ENCODE measurements around the gene PDCD1. TPM values are rescaled to one million over a fixed set of nuclear protein-coding genes. Genes with fewer than 3 reads are reported as not detected.

Gene PDCD1
- total and polyA plus RNA-seq, 2 experiments from 2014 or later = not detected

DNA sequence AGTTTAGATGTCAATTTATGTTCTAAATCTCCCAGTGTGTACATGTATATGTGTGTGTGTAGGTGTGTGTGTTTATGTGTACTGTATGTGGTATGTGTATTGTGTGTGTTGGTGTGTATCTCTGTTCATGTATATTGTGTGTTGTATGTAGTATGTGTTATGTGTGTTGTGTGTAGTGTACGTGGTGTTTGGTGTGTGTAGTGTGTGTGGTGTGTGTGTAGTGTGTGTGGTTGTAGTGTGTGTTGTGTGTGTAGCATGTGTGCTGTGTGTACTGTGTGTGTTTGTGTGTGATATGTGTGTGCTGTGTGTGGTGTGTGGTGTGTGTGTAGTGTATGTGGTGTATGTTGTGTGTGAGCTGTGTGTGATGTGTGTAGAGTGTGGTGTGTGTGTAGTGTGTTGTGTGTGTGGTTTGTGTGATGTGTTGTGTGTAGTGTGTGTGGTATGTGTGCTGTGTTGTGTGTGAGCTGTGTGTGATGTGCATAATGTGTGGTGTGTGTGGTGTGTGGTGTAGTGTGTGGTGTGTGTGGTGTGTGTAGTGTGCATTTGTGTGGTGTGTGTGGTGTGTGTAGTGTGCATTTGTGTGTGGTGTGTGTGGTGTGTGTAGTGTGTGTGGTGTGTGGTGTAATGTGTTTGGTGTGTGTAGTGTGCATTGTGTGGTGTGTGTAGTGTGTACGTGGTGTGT lies 5.6 kb upstream of the PDCD1 start:
- Histone ChIP-seq H3K9me3 (ENCODE audit: low read depth) (no peaks in the 10 kb centered on the region), H3K79me2 (ENCODE audit: insufficient read depth) (no peaks in the 10 kb centered on the region), H3K9ac (no peak overlapping the region), H2AFZ (no peak overlapping the region), H3K36me3 (ENCODE audit: low read depth) (no peaks in the 10 kb centered on the region), H3K4me1 (ENCODE audit: insufficient read depth) (peaks cover 3% of the 10 kb centered on the region; the same call in 1 of the 2 replicates), H3K4me2 (ENCODE audit: unreplicated experiment) (no peak overlapping the region), H3K9me2 (ENCODE audit: insufficient read depth) (no peaks in the 10 kb centered on the region), H3F3A (ENCODE audit: insufficient read depth) (peaks cover 6% of the 10 kb centered on the region; the same call in 1 of the 2 replicates), H3K27ac (no peak overlapping the region), H3K27me3 (replicated peaks; ENCODE audit: insufficient read depth) (peaks cover 16% of the 10 kb centered on the region), H3K4me3 (no peak overlapping the region), H4K20me1 (ENCODE audit: insufficient read depth) (no peaks in the 10 kb centered on the region)
- DNase-seq = no peak
- 51 to 71% methylated on average over 2 of the region's 2 CpGs for WGBS, 2 experiments (ENCODE audit: low coverage in 1 of 2, low lambda C conversion rate in 2 of 2, missing lambda C conversion rate in 2 of 2)
- TF ChIP-seq EZH2 (IDR thresholded peaks at IDR 0.05; ENCODE audit: insufficient read depth, poor library complexity, severe bottlenecking) (no peak), EZH2phosphoT487 (IDR thresholded peaks at IDR 0.05; ENCODE audit: insufficient read depth, low read depth) (no peak)
- in situ Hi-C loops (cut with MboI) = no loop called here

DNA sequence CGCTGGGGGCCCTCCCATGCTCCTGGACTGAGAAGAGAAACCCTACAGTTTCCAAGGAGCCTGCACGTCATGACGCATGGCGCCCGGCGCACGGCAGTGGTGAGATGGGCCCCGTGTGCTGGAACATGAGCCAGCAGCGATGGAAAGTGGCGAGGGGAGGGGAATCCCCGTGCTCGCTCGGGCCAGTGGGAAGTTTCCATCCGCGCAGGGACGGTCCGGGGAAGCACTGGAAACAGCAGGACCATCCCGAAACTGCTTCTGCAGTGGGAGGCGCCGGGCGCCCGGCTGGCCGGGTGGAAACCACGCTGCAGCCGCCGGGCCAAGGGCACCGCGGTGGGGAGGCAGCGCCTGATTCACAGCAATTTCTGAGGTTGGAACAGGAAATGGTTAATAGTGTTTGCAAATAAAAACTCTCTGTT lies 4.9 kb upstream of the PDCD1 start:
- H3K27ac ChIP-seq = no peak overlapping the region
- peaks cover 16% of the 10 kb centered on the region for H3K27me3 ChIP-seq (replicated peaks; ENCODE audit: insufficient read depth)
- in situ Hi-C loops (cut with MboI) = no loop called here
- no peak for TF ChIP-seq EZH2 (IDR thresholded peaks at IDR 0.05; ENCODE audit: insufficient read depth, poor library complexity, severe bottlenecking)
- TF ChIP-seq EZH2phosphoT487 (IDR thresholded peaks at IDR 0.05; ENCODE audit: insufficient read depth, low read depth) = no peak
- H3K79me2 ChIP-seq (ENCODE audit: insufficient read depth) = no peaks in the 10 kb centered on the region
- peaks cover 5% of the 10 kb centered on the region; the same call in 1 of the 2 replicates for H3K4me1 ChIP-seq (ENCODE audit: insufficient read depth)
- H3K9ac ChIP-seq = no peak overlapping the region
- no peak overlapping the region for H3K4me2 ChIP-seq (ENCODE audit: unreplicated experiment)
- DNase-seq = peak; percentile 45
- no peak overlapping the region for H2AFZ ChIP-seq
- WGBS, 2 experiments (ENCODE audit: low coverage in 1 of 2, low lambda C conversion rate in 2 of 2, missing lambda C conversion rate in 2 of 2) = 19 to 21% methylated on average over 28 to 29 of the region's 29 CpGs
- H3K36me3 ChIP-seq (ENCODE audit: low read depth) = no peaks in the 10 kb centered on the region
- H4K20me1 ChIP-seq (ENCODE audit: insufficient read depth) = no peaks in the 10 kb centered on the region
- H3K9me2 ChIP-seq (ENCODE audit: insufficient read depth) = no peaks in the 10 kb centered on the region
- H3K4me3 ChIP-seq = no peak overlapping the region
- peaks cover 6% of the 10 kb centered on the region; the same call in 1 of the 2 replicates for H3F3A ChIP-seq (ENCODE audit: insufficient read depth)
- H3K9me3 ChIP-seq (ENCODE audit: low read depth) = no peaks in the 10 kb centered on the region

DNA sequence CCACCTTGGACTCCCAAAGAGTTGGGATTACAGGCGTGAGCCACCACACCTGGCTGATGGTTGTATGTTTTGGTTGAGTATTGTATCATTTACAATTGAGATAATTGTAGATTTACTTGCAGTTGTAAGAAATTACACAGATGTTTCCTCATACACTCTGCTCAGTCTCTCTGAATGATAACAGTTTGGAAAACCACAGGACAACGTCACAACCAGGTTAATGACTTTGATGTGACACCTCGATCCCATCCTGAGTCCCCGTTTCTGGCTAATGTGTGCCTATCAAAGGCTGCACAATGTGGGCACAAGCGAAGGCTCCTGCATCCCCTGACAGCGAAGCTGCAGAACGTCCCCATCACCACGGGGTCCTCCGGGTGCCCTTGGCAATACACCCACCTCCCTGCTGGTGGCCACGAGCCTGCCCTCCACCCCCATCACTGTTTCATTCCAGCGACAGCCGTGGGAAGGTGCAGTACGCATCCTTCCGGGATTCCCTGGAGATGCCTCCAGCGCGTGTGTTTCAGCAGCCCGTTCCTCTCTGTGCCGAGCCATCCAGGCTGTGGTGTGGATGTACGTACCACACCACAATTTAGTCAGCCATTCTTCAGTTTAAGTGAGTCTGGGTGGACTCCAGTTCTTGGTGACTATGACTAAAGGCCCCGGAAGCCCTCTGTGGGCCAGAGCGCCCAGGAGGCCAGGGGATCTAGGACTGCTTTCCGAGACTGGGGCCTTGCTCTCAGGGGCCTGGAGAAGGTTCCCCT lies 4.3 kb upstream of the PDCD1 start:
- Histone ChIP-seq H3K27ac (no peak overlapping the region), H3K4me3 (no peak overlapping the region), H3K9me2 (ENCODE audit: insufficient read depth) (no peaks in the 10 kb centered on the region), H4K20me1 (ENCODE audit: insufficient read depth) (no peaks in the 10 kb centered on the region), H2AFZ (no peak overlapping the region), H3K36me3 (ENCODE audit: low read depth) (no peaks in the 10 kb centered on the region), H3K9me3 (ENCODE audit: low read depth) (no peaks in the 10 kb centered on the region), H3K27me3 (replicated peaks; ENCODE audit: insufficient read depth) (peaks cover 11% of the 10 kb centered on the region), H3K4me2 (ENCODE audit: unreplicated experiment) (no peak overlapping the region), H3K9ac (no peak overlapping the region), H3K79me2 (ENCODE audit: insufficient read depth) (no peaks in the 10 kb centered on the region), H3F3A (ENCODE audit: insufficient read depth) (peaks cover 6% of the 10 kb centered on the region; the same call in 1 of the 2 replicates), H3K4me1 (ENCODE audit: insufficient read depth) (peaks cover 5% of the 10 kb centered on the region; the same call in 1 of the 2 replicates)
- no peak for TF ChIP-seq EZH2phosphoT487 (IDR thresholded peaks at IDR 0.05; ENCODE audit: insufficient read depth, low read depth)
- TF ChIP-seq EZH2 (IDR thresholded peaks at IDR 0.05; ENCODE audit: insufficient read depth, poor library complexity, severe bottlenecking) = no peak
- DNase-seq = no peak
- in situ Hi-C loops (cut with MboI) = no loop called here
- WGBS, 2 experiments (ENCODE audit: low coverage in 1 of 2, low lambda C conversion rate in 2 of 2, missing lambda C conversion rate in 2 of 2) = 75 to 78% methylated on average over 18 to 21 of the region's 22 CpGs

DNA sequence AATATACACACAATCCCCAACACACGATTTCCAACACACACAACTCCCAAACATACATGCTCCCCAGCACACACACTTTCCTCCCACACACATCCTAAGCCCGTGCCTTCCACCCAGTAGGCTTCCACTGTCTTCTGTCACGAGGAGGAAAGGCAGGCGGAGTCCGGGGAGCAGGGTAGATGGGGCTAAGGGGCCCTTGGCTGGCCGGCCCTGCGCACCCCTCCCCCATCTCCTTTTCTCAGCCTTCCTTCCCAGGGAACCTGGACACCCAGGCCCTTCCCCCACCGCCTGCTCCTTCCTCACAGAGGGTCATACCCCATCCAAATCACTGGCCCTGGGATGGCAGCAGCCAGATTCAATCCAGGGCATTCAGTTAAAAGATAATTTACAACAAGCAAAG lies 3.4 kb upstream of the PDCD1 start:
- H3K4me3 ChIP-seq = no peak overlapping the region
- DNase-seq = no peak
- H3K27ac ChIP-seq = no peak overlapping the region
- no peaks in the 10 kb centered on the region for H4K20me1 ChIP-seq (ENCODE audit: insufficient read depth)
- no peak overlapping the region for H3K9ac ChIP-seq
- in situ Hi-C loops (cut with MboI) = no loop called here
- H3K9me2 ChIP-seq (ENCODE audit: insufficient read depth) = no peaks in the 10 kb centered on the region
- H3K9me3 ChIP-seq (ENCODE audit: low read depth) = no peaks in the 10 kb centered on the region
- peaks cover 6% of the 10 kb centered on the region; the same call in 1 of the 2 replicates for H3F3A ChIP-seq (ENCODE audit: insufficient read depth)
- H3K36me3 ChIP-seq (ENCODE audit: low read depth) = no peaks in the 10 kb centered on the region
- H3K27me3 ChIP-seq (replicated peaks; ENCODE audit: insufficient read depth) = peaks cover 5% of the 10 kb centered on the region; the same call in 1 of the 2 replicates
- 69 to 79% methylated on average over 8 of the region's 8 CpGs for WGBS, 2 experiments (ENCODE audit: low coverage in 1 of 2, low lambda C conversion rate in 2 of 2, missing lambda C conversion rate in 2 of 2)
- no peak overlapping the region for H2AFZ ChIP-seq
- H3K4me1 ChIP-seq (ENCODE audit: insufficient read depth) = peaks cover 5% of the 10 kb centered on the region; the same call in 1 of the 2 replicates
- TF ChIP-seq EZH2phosphoT487 (IDR thresholded peaks at IDR 0.05; ENCODE audit: insufficient read depth, low read depth) = no peak
- TF ChIP-seq EZH2 (IDR thresholded peaks at IDR 0.05; ENCODE audit: insufficient read depth, poor library complexity, severe bottlenecking) = no peak
- H3K4me2 ChIP-seq (ENCODE audit: unreplicated experiment) = no peak overlapping the region
- no peaks in the 10 kb centered on the region for H3K79me2 ChIP-seq (ENCODE audit: insufficient read depth)
